GM12878 (cell line): Measurements from ENCODE around the gene SEMA3D. TPM values are rescaled to one million over a fixed set of nuclear protein-coding genes. Genes with fewer than 3 reads are reported as not detected.

ENCODE experiments used
- ATAC-seq: fragments of 200-7000 bp; cut with Tn5 transposase; 3 replicates; pipeline ENCODE4 v1.9.1; 2020; ENCODE audit warnings: mild to moderate bottlenecking, moderate library complexity
- BruUV-seq: library from RNA; stranded (reverse); fragments of 400-500 nt; replicated peaks from 2 replicates; lab custom pipeline; 2021; lab: Mats Ljungman, UMichigan
- CTCF ChIA-PET: fragments of 300-600 bp; sonication (Branson Sonifier 250); formaldehyde crosslinking; extraction: SDS; loops from one replicate; lab custom pipeline; 2021; ENCODE audit warnings: inconsistent platforms; lab: Yijun Ruan, JAX
- POLR2A ChIA-PET: fragments of 350-600 bp; formaldehyde crosslinking; extraction: SDS; loops from one replicate; lab custom pipeline; 2021; ENCODE audit warnings: inconsistent platforms; lab: Charles Lee
- RAD21 ChIA-PET: fragments of 300-600 bp; sonication (Branson Sonifier 250); formaldehyde crosslinking; loops from one replicate; lab custom pipeline; 2023; ENCODE audit warnings: antibody characterized with exemption; ENCODE audit not compliant: unreplicated experiment; lab: Charles Lee
- SMC1A ChIA-PET: fragments of 300-600 bp; sonication (Branson Sonifier 250); formaldehyde crosslinking; loops from one replicate; lab custom pipeline; 2023; ENCODE audit not compliant: unreplicated experiment, uncharacterized antibody; lab: Charles Lee
- DNase-seq: peaks from one replicate; pipeline ENCODE4 v3.0.0-alpha.2; 2011; ENCODE audit warnings: low read depth, low spot score
- FAIRE-seq: peaks from 3 replicates; lab custom pipeline; 2011; peaks lifted over from hg19 to GRCh38; lab: Jason Lieb, UNC
- H2AFZ ChIP-seq: 2 replicates; pipeline ENCODE4 v1.6.0; 2011; ENCODE audit warnings: low read depth, low read length, control low read depth; ENCODE audit not compliant: control insufficient read depth
- H3K27ac ChIP-seq: 2 replicates; pipeline ENCODE4 v1.5.1; 2011; ENCODE audit warnings: control low read depth; ENCODE audit not compliant: control insufficient read depth, insufficient read depth
- H3K27me3 ChIP-seq, 2 experiments: replicated peaks in 1 of 2; 2 replicates each; pipeline versions ENCODE4 v1.6.0 to v1.6.1; 2011; ENCODE audit warnings: low read length in 1 of 2; ENCODE audit not compliant: control insufficient read depth in 2 of 2, insufficient read depth in 2 of 2
- H3K36me3 ChIP-seq, 2 experiments: 2 replicates each; pipeline ENCODE4 v1.5.1; 2011; ENCODE audit warnings: low read length in 1 of 2; ENCODE audit not compliant: control insufficient read depth in 2 of 2, insufficient read depth in 2 of 2
- H3K4me1 ChIP-seq: 2 replicates; pipeline ENCODE4 v1.6.1; 2011; ENCODE audit warnings: mild to moderate bottlenecking, low read length, moderate library complexity, mixed read lengths; ENCODE audit not compliant: control insufficient read depth, insufficient read depth
- H3K4me2 ChIP-seq: 2 replicates; pipeline ENCODE4 v1.6.0; 2011; ENCODE audit warnings: control low read depth; ENCODE audit not compliant: control insufficient read depth, insufficient read depth
- H3K4me3 ChIP-seq: fragments of 200-600 bp; sonication (generic); 2 replicates; pipeline ENCODE4 v1.5.1; 2016
- H3K79me2 ChIP-seq: 2 replicates; pipeline ENCODE4 v1.6.0; 2011; ENCODE audit warnings: low read length; ENCODE audit not compliant: control insufficient read depth, insufficient read depth
- H3K9ac ChIP-seq: 2 replicates; pipeline ENCODE4 v1.8.0; 2011; ENCODE audit warnings: low read length, control low read depth, mixed read lengths; ENCODE audit not compliant: control insufficient read depth, insufficient read depth
- H3K9me3 ChIP-seq: replicated peaks from 3 replicates; pipeline ENCODE4 v1.5.1; 2011; ENCODE audit warnings: mild to moderate bottlenecking, low read length; ENCODE audit not compliant: control insufficient read depth, insufficient read depth
- H4K20me1 ChIP-seq: 2 replicates; pipeline ENCODE4 v1.6.0; 2011; ENCODE audit not compliant: control insufficient read depth, insufficient read depth
- CHD1 ChIP-seq: IDR thresholded peaks from 2 replicates; pipeline ENCODE4 v1.6.1; 2012; ENCODE audit warnings: low read depth, low read length, improper control_type of control experiment
- CREM ChIP-seq: IDR thresholded peaks from 2 replicates; pipeline ENCODE4 v1.6.1; 2014; ENCODE audit warnings: antibody characterized with exemption, low read depth
- E2F8 ChIP-seq: fragments of 450-650 bp; IDR thresholded peaks from 2 replicates; pipeline ENCODE4 v1.6.1; 2018; ENCODE audit warnings: mild to moderate bottlenecking, low read depth, moderate library complexity; ENCODE audit not compliant: partially characterized antibody
- ESRRA ChIP-seq: IDR thresholded peaks from 2 replicates; pipeline ENCODE4 v1.6.1; 2012; ENCODE audit warnings: mild to moderate bottlenecking, low read length, improper control_type of control experiment
- FOXK2 ChIP-seq: fragments of 450-650 bp; IDR thresholded peaks from 2 replicates; pipeline ENCODE4 v1.6.1; 2017; ENCODE audit warnings: mild to moderate bottlenecking, moderate library complexity
- HDGF ChIP-seq: fragments of 450-650 bp; IDR thresholded peaks from 2 replicates; pipeline ENCODE4 v1.6.1; 2016; ENCODE audit warnings: antibody characterized with exemption
- IKZF2 ChIP-seq, 2 experiments: fragments of 450-650 bp; IDR thresholded peaks; 2 replicates each; pipeline ENCODE4 v1.6.1; 2017; ENCODE audit warnings: mild to moderate bottlenecking in 2 of 2, moderate library complexity in 2 of 2
- LARP7 ChIP-seq: fragments of 450-650 bp; IDR thresholded peaks from 2 replicates; pipeline ENCODE4 v1.6.1; 2017; ENCODE audit warnings: mild to moderate bottlenecking
- MYB ChIP-seq: fragments of 150-350 bp; IDR thresholded peaks from 2 replicates; pipeline ENCODE4 v1.6.1; 2014; ENCODE audit warnings: mild to moderate bottlenecking, low read depth, low read length, borderline replicate concordance
- NR2C1 ChIP-seq: fragments of 450-650 bp; IDR thresholded peaks from 2 replicates; pipeline ENCODE4 v1.6.1; 2017; ENCODE audit warnings: antibody characterized with exemption, mild to moderate bottlenecking, moderate library complexity
- NR2C2 ChIP-seq: IDR thresholded peaks from 2 replicates; pipeline ENCODE4 v1.6.1; 2011; ENCODE audit warnings: borderline replicate concordance, low read depth; ENCODE audit not compliant: control insufficient read depth, insufficient read length
- PRDM15 ChIP-seq: fragments of 450-650 bp; formaldehyde crosslinking; IDR thresholded peaks from 2 replicates; pipeline ENCODE4 v1.4.0; 2020; ENCODE audit warnings: mild to moderate bottlenecking, moderate library complexity
- RCOR1 ChIP-seq: conservative IDR thresholded peaks from 2 replicates; pipeline ENCODE4 v1.6.1; 2012; ENCODE audit warnings: low read depth, low read length, improper control_type of control experiment
- SKIL ChIP-seq: fragments of 450-650 bp; IDR thresholded peaks from 2 replicates; pipeline ENCODE4 v1.6.1; 2017; ENCODE audit warnings: mild to moderate bottlenecking, low read depth, inconsistent platforms; ENCODE audit not compliant: poor library complexity, severe bottlenecking
- STAT3 ChIP-seq: IDR thresholded peaks from 2 replicates; pipeline ENCODE4 v1.6.1; 2011; ENCODE audit warnings: low read depth, low read length, improper control_type of control experiment
- ZNF217 ChIP-seq: fragments of 450-650 bp; IDR thresholded peaks from 2 replicates; pipeline ENCODE4 v1.6.1; 2017; ENCODE audit warnings: antibody characterized with exemption, mild to moderate bottlenecking
- WGBS: methylation state at CpG from one replicate; pipeline ENCODE4 v1.1.6; 2016; ENCODE audit warnings: low lambda C conversion rate; ENCODE audit not compliant: insufficient replicate concordance, insufficient coverage; ENCODE audit errors: missing lambda C conversion rate; 5-methylcytosine and 5-hydroxymethylcytosine counted together
- in situ Hi-C: fragments of 300-500 bp; cut with MboI; formaldehyde crosslinking; loops from 9 replicates; pipeline ENCODE4 v1.14.3; 2018; ENCODE audit warnings: mixed read lengths
- intact Hi-C: fragments of 100-400 bp; cut with micrococcal nuclease; formaldehyde crosslinking; loops from one replicate; pipeline ENCODE4 v1.14.2; 2022; ENCODE audit not compliant: unreplicated experiment
- polyA plus RNA-seq, 11 experiments: library from polyadenylated mRNA; depleted of rRNA in 4 of 11; unstranded in 6 of 11; stranded (reverse) in 5 of 11; fragments of >200 nt; fragmentation: Nextera tagmentation in 4 of 11; fragmentation: Illumina TruSeq in 1 of 11; extraction: Ambion mirVana in 4 of 11; extraction: Trizol in 1 of 11; gene quantifications; 1 replicate in 1 of 11; 2 replicates in 10 of 11; pipeline versions ENCODE4 v1.2.1 to v1.2.3, GENCODE V29; 2011 to 2016; ENCODE audit warnings: inconsistent platforms in 2 of 11, missing spikeins in 2 of 11, low read depth in 1 of 11
- total RNA-seq, 4 experiments: library from RNA; depleted of rRNA in 3 of 4; stranded (reverse); fragments of >200 nt in 3 of 4; fragmentation: Illumina TruSeq in 1 of 4; extraction: Trizol in 1 of 4; gene quantifications; 2 replicates each; pipeline versions ENCODE4 v1.2.1 to v1.2.3, GENCODE V29; 2013 to 2021

SEMA3D gene
- total and polyA plus RNA-seq, 10 of the 15 experiments (the other 5 are each of a cell fraction or from before 2014, with no cell fraction given), result 0.04 TPM; not detected in 9

GRCh38 chr7:85038466-85038865 is 148.4 kb downstream of the SEMA3D start (continued):
- TF ChIP-seq PRDM15 (CRISPR knock-in tag) (no peak), FOXK2 (no peak)

GRCh38 chr7:85033263-85033662 is 153.6 kb downstream of the SEMA3D start:
- ATAC-seq, result no peak
- no peak for DNase-seq
- no peak overlapping the region for H2AFZ ChIP-seq
- ChIA-PET CTCF (interaction anchor here (0.6 to 9.3 kb wide), 5 partner anchors 9 to 1097 kb away, joined by 3 to 45 read pairs (median 5); no protein-coding TSS in a partner anchor), POLR2A (no interaction called here), RAD21 (no interaction called here), SMC1A (interaction anchor here (1.0 to 1.5 kb wide), 4 partner anchors 8 to 1094 kb away, joined by 3 to 4 read pairs (median 3); no protein-coding TSS in a partner anchor)
- WGBS, result 34% methylated on average over 7 of the region's 7 CpGs
- H4K20me1 ChIP-seq, result no peaks in the 10 kb centered on the region
- intact Hi-C loops, result loop anchor here (5.0 kb wide), 1 partner anchor 819 kb away; no protein-coding TSS in a partner anchor
- H3K9me3 ChIP-seq, result no peaks in the 10 kb centered on the region
- no peaks in the 10 kb centered on the region for H3K27me3 ChIP-seq
- no peak for FAIRE-seq
- H3K36me3 ChIP-seq, result no peaks in the 10 kb centered on the region
- in situ Hi-C loops, result loop anchor here (25.0 kb wide), 1 partner anchor 704 kb away; no protein-coding TSS in a partner anchor
- H3K4me1 ChIP-seq, result no peaks in the 10 kb centered on the region
- no peak overlapping the region for H3K4me2 ChIP-seq
- H3K9ac ChIP-seq, result no peak overlapping the region
- no TSS peak for BruUV-seq
- no peak overlapping the region for H3K4me3 ChIP-seq
- H3K79me2 ChIP-seq, result no peaks in the 10 kb centered on the region
- H3K27ac ChIP-seq, result no peak overlapping the region
- TF ChIP-seq E2F8, result no peak
- TF ChIP-seq STAT3, result no peak
- no peak for TF ChIP-seq NR2C1
- TF ChIP-seq NR2C2, result no peak
- no peak for TF ChIP-seq IKZF2 (IDR thresholded peaks at IDR 0.05)
- TF ChIP-seq HDGF, result no peak
- TF ChIP-seq RCOR1, result no peak
- TF ChIP-seq SKIL, result no peak
- no peak for TF ChIP-seq LARP7
- TF ChIP-seq ZNF217, result no peak
- no peak for TF ChIP-seq CHD1
- no peak for TF ChIP-seq CREM
- TF ChIP-seq MYB, result no peak
- no peak for TF ChIP-seq ESRRA
